ENCODE measurements around the gene GRIK2.

GRIK2 gene

GRCh38 chr6:101803136-101803535 is 409.6 kb downstream of the GRIK2 start:
- no peak for DNase-seq (ENCODE audit: low spot score)
- TF ChIP-seq CTCF (IDR thresholded peaks at IDR 0.05; ENCODE audit: extremely low read depth, missing control alignments) = no peak

- TF ChIP-seq CTCF (IDR thresholded peaks at IDR 0.05; ENCODE audit: extremely low read depth, missing control alignments) = no peak
- no peak for DNase-seq (ENCODE audit: low spot score)
Measured at GRCh38 chr6:101806241-101806640, 412.7 kb downstream of the GRIK2 start.

GRCh38 chr6:101811108-101811507 is 417.6 kb downstream of the GRIK2 start:
- no peak for DNase-seq (ENCODE audit: low spot score)
- no peak for TF ChIP-seq CTCF (IDR thresholded peaks at IDR 0.05; ENCODE audit: extremely low read depth, missing control alignments)

- no peak for TF ChIP-seq CTCF (IDR thresholded peaks at IDR 0.05; ENCODE audit: extremely low read depth, missing control alignments)
- no peak for DNase-seq (ENCODE audit: low spot score)
Measured at GRCh38 chr6:101816716-101817115, 423.2 kb downstream of the GRIK2 start.

GRCh38 chr6:101818051-101818450 is 424.5 kb downstream of the GRIK2 start:
- DNase-seq (ENCODE audit: low spot score) = no peak
- TF ChIP-seq CTCF (IDR thresholded peaks at IDR 0.05; ENCODE audit: extremely low read depth, missing control alignments) = no peak

GRCh38 chr6:101824551-101825345 is 431.2 kb downstream of the GRIK2 start:
- no peak for TF ChIP-seq CTCF (IDR thresholded peaks at IDR 0.05; ENCODE audit: extremely low read depth, missing control alignments)
- no peak for DNase-seq (ENCODE audit: low spot score)

GRCh38 chr6:101826269-101826668 is 432.8 kb downstream of the GRIK2 start:
- no peak for DNase-seq (ENCODE audit: low spot score)
- no peak for TF ChIP-seq CTCF (IDR thresholded peaks at IDR 0.05; ENCODE audit: extremely low read depth, missing control alignments)

All from GM20000 (cell line).